ENCODE results near the gene SPINK6.

The SPINK6 gene

DNA sequence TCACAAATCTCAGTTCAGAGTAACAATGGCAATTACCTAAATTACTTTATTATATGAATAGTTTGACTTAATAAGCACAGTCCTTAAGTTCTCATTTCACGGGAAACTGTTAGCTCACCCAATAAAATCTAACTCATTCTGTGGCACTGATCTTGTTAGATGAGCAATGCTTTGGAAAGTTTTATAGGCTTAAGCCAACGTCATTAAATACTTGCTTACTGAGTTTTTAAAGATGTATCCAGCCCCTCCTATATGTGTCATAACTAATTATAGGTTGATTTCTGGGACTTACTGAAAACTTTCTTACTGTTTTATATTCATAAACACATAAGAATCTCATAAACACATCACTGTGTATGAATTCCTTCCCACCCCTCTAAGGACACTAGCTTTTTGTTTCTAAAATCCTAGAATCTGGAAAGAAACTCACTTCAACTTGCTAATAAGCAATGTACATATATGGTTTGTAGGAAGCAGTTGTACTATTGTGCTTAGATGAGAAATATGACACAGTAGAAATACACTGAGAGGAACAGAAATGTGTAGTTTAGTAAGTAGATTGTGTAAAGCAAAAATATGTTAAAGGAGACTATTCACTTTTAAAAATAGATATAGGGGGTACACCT lies 21.4 kb downstream of the SPINK6 start:
- DNase-seq (ENCODE audit: low read depth), result no peak

DNA sequence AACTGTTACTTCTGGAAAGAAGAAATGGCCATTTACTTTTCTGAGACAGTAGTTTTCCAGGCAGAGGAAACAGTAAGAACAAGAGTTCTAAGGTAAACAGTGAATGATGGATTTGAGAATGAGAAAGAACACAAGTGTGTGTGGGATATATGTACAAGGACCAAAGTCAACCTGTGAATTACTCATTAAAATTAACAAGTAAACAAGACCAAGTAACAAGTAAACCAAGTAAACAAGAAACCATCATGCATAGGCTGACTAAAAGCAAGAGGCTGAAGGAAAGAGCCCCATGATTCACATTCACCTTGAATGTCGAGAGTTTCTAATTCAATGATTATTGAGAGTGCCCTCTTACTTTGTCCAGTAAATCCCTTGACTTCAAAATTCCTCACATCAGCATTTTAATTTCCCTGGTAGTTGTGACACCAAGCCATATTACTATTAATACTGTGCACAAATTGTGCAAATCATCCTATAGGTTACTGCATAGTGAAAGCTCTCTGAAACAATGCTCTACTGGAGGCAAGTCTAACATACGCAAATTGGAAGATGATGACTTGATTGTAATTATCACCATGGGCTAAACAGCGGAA lies 25.6 kb downstream of the SPINK6 start:
- DNase-seq (ENCODE audit: low read depth), result no peak

DNA sequence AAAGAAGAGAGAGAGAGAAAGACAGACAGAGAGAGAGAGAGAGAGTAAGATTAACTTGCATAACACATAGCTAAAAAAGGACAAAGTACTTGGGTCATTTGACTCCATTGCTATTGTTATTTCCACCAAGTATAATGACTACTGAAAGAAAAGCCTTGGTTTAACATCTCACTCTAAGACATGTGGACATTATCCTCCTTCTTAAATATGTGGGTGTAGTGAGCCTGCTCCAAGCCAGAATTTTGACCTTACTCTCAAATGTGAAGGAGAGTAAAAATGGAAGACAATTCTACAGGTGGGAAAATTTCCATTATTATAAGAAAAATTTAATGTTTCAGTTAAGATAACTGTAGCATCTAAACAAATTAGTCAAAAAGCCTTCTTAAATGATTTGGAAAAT lies 27.0 kb downstream of the SPINK6 start:
- DNase-seq (ENCODE audit: low read depth), result no peak

DNA sequence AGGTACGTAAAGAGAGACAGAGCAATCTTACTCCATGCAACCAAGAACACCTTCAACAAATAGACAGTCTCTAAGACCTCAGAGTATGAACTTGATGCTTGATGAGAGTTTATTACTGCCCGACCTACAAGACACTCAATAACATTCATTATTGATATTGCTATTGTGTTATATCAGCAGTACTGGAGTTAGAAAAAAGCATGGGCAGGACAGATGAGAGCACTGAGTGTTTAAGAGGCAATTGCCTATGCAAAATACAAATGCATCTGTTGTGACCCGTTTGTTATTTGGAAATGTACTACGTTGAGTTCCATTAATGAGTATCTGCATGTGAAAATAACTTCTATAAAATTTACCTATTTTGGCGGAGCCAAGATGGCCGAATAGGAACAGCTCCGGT lies 27.4 kb downstream of the SPINK6 start:
- DNase-seq (ENCODE audit: low read depth), result no peak

- DNase-seq (ENCODE audit: low read depth), result no peak
These were observed 35.1 kb downstream of the SPINK6 start for GRCh38 chr5:148237785-148238417.

DNA sequence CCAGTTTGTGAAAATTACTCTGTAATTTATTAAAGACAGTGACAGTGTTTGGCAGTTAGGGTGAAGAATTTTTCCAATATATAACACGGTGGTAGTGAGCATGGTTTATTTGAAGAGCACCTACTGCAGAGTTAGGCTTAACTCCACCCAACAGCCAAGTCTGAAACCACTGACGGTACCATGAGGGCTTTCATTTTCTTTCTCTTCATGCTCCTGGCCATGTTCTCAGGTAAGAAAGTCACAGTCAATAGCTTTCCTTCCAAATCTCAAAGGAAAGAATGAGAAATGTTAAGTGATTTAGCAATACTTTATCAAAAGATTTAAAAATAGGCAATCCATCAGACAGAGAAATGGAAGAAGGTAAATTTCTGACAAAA lies 35.6 kb downstream of the SPINK6 start, which contains the start of gene MARCOL:
Gene MARCOL, plus strand, starts transcription at position 108 of the 377 bp plus-strand sequence. Its CDS starts 73 bp downstream, at position 181.
- DNase-seq (ENCODE audit: low read depth), result no peak

DNA sequence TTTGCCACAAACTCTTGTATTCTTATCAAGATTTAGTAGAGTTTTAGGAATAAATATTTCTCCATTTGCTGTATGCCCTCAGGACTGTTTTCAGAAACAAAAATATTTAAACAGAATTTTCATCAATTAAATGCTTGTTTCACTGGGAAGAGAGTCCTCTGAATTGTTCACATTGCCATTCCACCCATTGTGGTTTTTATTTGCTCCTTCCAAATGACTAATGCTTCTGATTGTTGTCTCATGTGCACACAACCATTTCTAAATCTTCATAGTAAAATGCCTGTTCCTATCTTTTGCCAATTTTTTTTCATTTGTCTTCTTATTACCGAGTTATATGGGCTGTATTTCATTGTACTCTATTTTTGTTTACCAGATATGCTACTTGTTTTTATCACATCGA lies 46.1 kb downstream of the SPINK6 start:
- DNase-seq (ENCODE audit: low read depth), result no peak

DNA sequence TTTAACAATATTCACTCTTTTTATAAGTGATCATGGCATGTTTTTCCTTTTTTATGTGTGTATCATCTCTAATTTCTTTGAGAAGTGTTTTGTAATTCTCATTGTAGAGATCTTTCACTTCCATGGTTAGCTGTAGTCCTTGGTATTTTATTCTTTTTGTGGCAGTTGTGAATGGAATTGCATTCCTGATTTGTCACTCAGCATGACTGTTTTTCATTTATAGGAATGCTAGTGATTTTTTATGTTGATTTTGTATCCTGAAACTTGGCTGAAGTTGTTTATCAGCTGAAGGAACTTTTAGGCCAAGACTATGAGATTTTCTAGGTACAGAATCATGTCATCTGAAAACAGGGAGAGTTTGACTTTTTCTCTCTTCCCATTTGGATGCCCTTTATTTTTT lies 52.6 kb downstream of the SPINK6 start:
- no peak for DNase-seq (ENCODE audit: low read depth)

- DNase-seq (ENCODE audit: low read depth), result no peak
These were observed 56.4 kb downstream of the SPINK6 start for GRCh38 chr5:148259288-148259687.

DNA sequence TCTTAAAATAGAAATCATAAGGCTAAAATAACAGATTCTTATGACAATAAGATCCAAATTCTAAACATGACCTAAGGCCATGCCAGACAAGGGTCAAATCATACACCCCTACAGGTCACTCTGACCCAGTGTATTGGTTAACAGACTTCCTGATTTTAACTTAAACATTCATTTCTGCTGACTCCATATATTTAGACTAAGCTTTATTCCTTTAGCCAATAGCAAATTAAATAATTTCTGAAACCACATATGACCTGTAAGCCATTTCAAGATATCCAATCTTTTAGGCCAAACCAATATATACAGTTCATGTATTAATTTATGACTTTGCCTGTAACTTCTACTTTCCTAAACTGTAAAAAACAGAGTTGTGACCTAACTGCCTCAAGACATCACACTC lies 58.4 kb downstream of the SPINK6 start:
- no peak for DNase-seq (ENCODE audit: low read depth)
